HG03280 (cell line): Measurements from ENCODE around the gene THEM5.
"Not testable (repeated sequence)": the region's sequence is repeated elsewhere in the genome, so short reads cannot be mapped to it uniquely, and the experiment has no call there.

Experiments
- ATAC-seq: cut with Tn5 transposase; IDR thresholded peaks from one replicate; pipeline ENCODE4 v1.9.1; 2021; ENCODE audit warnings: mild to moderate bottlenecking, moderate library complexity; ENCODE audit not compliant: unreplicated experiment

THEM5 gene

DNA sequence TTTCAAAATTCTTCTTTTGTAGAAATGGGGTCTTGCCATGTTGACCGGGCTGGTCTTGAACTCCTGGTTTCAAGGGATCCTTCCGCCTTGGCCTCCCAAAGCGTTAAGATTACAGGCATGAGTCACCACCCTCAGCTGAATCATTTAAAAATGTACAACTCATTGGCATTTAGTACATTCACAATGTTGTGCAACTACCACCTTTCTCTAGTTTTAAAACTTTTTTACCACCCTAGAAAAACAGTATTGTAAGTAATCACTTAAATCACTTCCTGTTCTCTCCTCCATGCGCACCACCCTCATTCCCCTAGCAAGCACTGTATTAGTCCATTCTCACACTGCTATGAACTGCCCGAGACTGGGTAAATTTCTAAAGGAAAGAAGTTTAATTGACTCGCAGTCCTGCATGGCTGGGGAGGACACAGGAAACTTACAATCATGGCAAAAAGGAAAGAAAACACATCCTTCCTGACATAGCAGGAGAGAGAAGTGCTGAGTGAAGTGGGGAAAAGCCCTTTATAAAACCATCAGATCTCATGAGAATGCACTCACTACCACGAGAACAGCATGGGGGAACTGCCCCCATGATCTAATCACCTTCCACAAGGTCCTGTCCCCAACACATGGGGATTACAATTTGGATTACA is 14.4 kb upstream of the THEM5 start:
- ATAC-seq = no peak

GRCh38 chr1:151867321-151867720 is 13.8 kb upstream of the THEM5 start:
- no peak for ATAC-seq

DNA sequence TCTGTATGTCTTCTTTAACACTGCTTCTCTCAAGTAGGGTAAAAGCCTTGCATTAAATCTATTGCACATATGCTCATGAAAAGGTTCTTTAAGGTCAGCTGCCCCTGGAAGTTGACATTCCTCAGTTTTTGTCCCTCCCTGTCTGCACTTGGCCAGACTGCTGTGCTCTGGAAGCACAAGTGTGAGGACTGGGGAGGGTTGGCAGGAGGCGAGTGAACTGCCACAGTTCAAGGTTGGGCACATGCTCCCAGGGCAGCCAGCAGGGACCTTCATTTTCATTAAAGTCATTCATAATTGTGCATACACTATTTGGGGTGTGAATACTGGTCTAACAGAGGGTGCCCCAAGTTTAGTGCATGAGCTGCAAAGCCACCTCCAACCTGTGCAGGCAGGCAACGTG is 10.9 kb upstream of the THEM5 start:
- no peak for ATAC-seq

GRCh38 chr1:151862604-151863003 is 9.1 kb upstream of the THEM5 start:
- no peak for ATAC-seq

- ATAC-seq = no peak
These were observed 7.1 kb upstream of the THEM5 start for GRCh38 chr1:151860504-151861187.

DNA sequence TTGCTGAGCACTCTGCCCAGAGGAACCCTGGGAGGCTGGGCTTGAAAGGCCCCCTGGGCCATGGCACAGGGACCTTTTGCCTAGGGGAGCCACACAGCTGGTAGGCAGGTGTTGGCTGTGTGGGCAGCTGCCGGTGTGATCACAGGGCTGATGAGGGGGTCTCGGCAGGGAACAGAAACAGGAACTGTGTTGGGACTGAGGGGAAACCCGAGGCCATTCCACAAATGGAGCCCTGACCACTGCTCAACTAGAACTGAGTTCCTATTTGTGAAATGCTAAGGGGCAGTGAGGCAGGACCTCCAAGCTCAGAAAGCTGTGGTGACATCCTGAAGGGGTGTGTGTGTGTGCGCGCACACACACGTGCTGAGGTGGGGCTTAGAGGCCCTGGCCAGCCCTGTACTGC is 6.4 kb upstream of the THEM5 start:
- no peak for ATAC-seq

DNA sequence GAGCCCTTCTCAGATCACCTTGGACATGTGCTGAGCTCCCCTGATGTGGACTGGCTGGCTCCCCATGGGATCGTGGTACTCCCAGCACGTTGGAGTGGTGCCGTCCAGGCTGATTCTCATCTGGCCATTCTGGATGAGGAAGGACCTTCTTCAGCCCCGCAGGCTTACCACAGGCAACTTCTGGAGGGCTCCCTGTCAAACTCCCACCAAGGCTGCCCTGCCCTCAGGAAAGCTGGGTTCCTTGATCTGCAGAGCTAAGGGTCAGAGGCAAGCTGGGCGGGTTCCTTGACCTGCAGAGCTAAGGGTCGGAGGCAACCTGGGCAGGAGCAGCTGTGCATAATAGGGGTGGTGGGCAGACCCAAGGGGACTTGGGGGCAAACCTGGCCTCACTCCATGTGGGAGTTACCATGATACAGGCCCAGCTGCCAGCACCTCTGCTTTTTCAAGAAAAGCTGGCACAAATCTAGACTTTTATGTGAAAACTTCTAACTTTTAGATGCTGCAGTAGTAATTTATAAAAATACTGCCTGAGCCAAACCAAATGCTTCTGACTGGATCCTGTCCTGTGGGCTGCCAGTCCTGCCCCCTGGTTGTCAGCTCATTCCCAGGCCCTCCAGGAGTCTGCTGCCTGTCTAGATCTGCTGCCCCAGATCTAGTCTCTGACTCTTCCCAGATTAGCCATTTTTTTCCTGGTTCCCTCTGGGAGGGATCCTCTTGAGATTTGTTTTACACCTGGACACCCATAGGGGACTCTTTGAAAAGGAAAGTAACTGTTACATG is 5.6 kb upstream of the THEM5 start:
- ATAC-seq = no peak

GRCh38 chr1:151858030-151858746 is 4.7 kb upstream of the THEM5 start:
- no peak for ATAC-seq

GRCh38 chr1:151855933-151856332 is 2.4 kb upstream of the THEM5 start:
- no peak for ATAC-seq

DNA sequence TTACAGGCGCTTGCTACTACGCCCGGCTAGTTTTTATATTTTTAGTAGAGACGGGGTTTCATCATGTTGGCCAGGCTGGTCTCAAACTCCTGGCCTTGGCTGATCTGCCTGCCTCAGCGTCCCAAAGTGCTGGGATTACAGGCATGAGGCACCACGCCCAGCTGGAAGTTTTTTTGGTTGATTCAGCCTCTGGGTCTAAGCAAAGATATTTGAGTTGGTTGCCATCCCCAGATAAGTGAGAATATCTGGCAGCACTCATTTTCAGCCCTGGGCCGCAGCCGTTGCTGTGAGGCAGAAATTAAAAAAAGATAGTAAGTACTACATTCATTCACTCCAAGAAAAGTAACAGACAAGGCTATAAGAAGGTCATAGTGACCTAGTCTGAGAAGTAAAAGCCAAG is 2.0 kb upstream of the THEM5 start:
- not testable (repeated sequence) for ATAC-seq

- no peak for ATAC-seq
These were observed 1.1 kb upstream of the THEM5 start for GRCh38 chr1:151854658-151855057.

DNA sequence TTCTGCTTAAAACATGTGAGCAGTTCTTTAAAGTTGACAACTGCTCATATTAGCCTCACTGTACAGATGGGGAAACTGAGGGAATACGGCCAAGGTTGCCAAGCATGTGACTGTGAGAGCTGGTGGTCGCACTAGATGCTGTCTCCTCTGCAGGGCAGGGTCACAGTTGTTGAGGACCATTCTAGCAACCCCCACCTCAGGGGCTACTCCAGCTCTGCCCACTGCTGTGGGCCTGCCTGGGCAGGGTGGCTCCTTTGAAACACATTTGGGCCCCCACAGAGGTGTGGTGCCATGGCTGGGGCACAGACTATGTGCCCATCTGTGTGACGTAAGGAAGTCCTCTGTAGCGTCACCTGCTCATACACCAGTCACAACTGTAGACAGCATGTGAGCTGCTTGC is 779 bp downstream of the THEM5 start:
- no peak for ATAC-seq

DNA sequence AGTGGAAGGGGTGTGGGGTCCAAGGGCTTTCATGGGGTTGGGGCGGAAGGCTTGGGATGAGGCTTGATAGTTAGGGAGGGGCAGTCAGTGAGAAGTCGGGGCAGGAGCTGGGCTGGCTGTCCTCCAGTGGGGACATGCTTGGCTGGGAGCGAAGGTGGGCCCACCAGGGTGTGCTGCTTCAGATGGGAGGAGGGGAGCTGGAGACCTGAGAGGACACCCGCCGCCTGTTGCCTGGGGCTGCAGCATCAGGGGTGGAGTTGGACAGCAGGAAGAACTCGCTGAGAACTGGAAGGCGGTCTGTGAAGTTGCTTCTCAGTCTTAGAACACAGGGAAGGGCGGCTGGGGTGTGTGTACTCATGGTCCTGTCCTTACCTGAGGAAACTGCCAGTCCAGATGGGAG is 1.6 kb downstream of the THEM5 start:
- ATAC-seq = no peak

DNA sequence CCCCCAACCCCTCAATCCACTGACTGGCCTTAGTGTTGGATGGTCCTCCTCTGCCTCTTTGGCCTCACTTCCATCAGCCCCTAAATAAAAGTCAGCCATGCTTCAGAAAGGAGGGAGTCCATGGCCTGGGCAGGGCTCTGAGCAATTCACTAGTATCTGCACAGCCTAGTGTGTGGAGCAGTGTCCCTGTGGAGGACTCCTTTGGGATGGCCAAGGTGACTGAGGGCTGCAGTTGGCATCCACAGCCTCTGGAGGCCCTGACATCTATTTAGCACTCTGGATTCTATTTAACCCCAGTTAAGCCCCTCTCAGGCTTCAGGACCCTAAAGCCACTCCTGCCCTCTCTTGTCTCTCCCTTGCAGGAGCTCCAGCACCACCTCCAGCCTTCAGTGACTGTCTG is 3.6 kb downstream of the THEM5 start:
- no peak for ATAC-seq

DNA sequence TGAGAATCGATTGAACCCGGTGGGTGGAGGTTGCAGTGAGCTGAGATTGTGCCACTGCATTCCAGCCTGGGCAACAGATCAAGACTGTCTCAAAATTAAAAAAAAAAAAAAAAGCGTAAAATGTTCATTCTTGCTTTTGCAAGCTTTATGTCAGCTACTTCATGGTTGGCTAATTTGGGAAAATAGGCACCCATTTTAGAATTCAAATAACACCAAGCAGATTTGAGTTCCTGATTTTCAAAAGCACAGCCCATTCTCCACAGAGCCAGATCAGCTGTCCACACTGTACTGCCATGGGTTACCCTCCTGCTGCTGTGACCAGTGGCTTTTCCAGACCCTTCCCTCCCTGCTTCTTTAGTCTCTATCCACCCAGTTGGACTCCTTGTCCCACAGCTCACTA is 4.4 kb downstream of the THEM5 start:
- no peak for ATAC-seq

- ATAC-seq = no peak
These were observed 5.5 kb downstream of the THEM5 start for GRCh38 chr1:151847867-151848596.

DNA sequence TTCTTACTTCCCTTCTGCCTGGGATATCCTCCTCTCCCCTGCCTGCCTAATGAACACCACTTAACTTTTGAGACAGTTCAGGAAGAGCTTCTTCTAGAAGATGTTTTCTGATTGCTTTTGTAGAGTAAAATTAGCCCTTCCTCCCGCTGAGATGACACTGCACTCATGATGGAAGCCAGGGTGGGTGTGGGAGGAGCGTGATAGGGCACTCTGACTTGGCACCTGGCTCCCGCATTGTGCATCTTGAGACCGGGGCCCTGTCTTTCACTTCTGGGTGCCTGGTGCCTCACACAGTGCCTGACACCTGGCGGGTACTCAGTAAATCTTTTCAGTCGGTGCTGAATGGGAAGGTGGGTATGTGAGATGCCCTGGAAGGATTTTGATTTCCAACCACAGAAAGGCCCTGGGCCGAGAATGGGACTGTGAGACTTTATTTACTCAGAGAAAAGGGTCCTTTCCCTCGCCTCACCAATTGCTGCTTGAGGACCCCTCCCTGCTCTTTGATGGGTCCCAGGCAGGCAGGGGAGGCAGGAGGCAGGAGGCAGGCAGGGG is 6.8 kb downstream of the THEM5 start:
- no peak for ATAC-seq

- ATAC-seq = no peak
These were observed 7.4 kb downstream of the THEM5 start for GRCh38 chr1:151846062-151846568.

DNA sequence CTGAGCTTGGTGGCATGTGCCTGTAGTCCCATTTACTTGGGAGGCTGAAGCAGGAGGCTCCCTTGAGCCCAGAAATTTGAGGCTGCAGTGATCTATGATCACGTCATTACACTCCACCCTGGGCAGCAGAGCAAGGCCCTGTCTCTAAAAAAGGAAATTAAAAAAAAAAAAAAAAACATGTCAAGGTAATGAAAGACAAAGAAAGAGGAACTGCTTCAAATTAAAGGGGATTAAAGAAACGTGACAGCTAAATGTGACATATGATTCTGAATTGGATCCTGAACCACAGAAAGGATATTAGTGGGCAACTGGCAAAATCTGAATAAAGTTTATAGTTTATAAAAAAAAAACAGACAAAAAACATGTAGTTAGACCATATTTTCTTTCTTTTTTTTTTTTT is 10.1 kb downstream of the THEM5 start:
- ATAC-seq = no peak

GRCh38 chr1:151841141-151841540 is 12.4 kb downstream of the THEM5 start:
- no peak for ATAC-seq
